IMR-90 (cell line): Measurements from ENCODE around the gene TPCN1. TPM values are rescaled to one million over a fixed set of nuclear protein-coding genes. Genes with fewer than 3 reads are reported as not detected.

ENCODE experiments used
- ATAC-seq: fragments of 200-7000 bp; cut with Tn5 transposase; 2 replicates; pipeline ENCODE4 v1.9.1; 2020; ENCODE audit warnings: low read depth, mild to moderate bottlenecking, moderate library complexity
- BruUV-seq: library from RNA; stranded (reverse); fragments of 400-500 nt; replicated peaks from 2 replicates; lab custom pipeline; 2021; lab: Mats Ljungman, UMichigan
- CTCF ChIA-PET: fragments of 300-600 bp; formaldehyde crosslinking; extraction: SDS; loops from one replicate; lab custom pipeline; 2021; ENCODE audit warnings: antibody characterized with exemption; lab: Yijun Ruan, JAX
- POLR2A ChIA-PET: fragments of 300-600 bp; sonication (Branson Sonifier 250); formaldehyde crosslinking; loops from one replicate; lab custom pipeline; 2022; ENCODE audit warnings: antibody characterized with exemption; ENCODE audit not compliant: unreplicated experiment; lab: Charles Lee
- DNase-seq: peaks from one replicate; pipeline ENCODE4 v3.0.0; 2013
- H2AFZ ChIP-seq: replicated peaks from 2 replicates; pipeline ENCODE3; 2013; ENCODE audit warnings: low read length, mild to moderate bottlenecking; ENCODE audit not compliant: poor library complexity
- H2AK5ac ChIP-seq: 2 replicates; pipeline ENCODE4 v1.6.1; 2013; ENCODE audit warnings: low read depth, low read length, inconsistent platforms
- H2AK9ac ChIP-seq: replicated peaks from 2 replicates; pipeline ENCODE3; 2013; ENCODE audit warnings: mild to moderate bottlenecking, low read depth, low read length, moderate library complexity; ENCODE audit not compliant: poor library complexity
- H2BK120ac ChIP-seq: 2 replicates; pipeline ENCODE4 v1.6.1; 2013; ENCODE audit warnings: low read depth, low read length, inconsistent platforms
- H2BK15ac ChIP-seq: 3 replicates; pipeline ENCODE4 v1.6.1; 2013; ENCODE audit warnings: low read depth, low read length, inconsistent platforms
- H2BK20ac ChIP-seq: 2 replicates; pipeline ENCODE4 v1.6.1; 2013; ENCODE audit warnings: low read depth, mild to moderate bottlenecking, inconsistent platforms, low read length, moderate library complexity
- H2BK5ac ChIP-seq: 2 replicates; pipeline ENCODE4 v1.6.1; 2013; ENCODE audit warnings: mild to moderate bottlenecking, low read depth, low read length, inconsistent platforms; ENCODE audit not compliant: poor library complexity, severe bottlenecking
- H3K14ac ChIP-seq: replicated peaks from 2 replicates; pipeline ENCODE4 v1.6.1; 2013; ENCODE audit warnings: low read depth, low read length, inconsistent platforms
- H3K18ac ChIP-seq: 2 replicates; pipeline ENCODE4 v1.6.1; 2013; ENCODE audit warnings: low read depth, low read length, control low read depth
- H3K23ac ChIP-seq: 2 replicates; pipeline ENCODE4 v1.6.1; 2013; ENCODE audit warnings: low read depth, low read length, inconsistent platforms
- H3K27ac ChIP-seq: 2 replicates; pipeline ENCODE4 v1.5.1; 2013; ENCODE audit warnings: mild to moderate bottlenecking, control low read depth, low read length; ENCODE audit not compliant: insufficient read depth
- H3K27me3 ChIP-seq: 2 replicates; pipeline ENCODE4 v1.6.1; 2013; ENCODE audit warnings: low read length; ENCODE audit not compliant: control insufficient read depth, insufficient read depth
- H3K36me3 ChIP-seq: 2 replicates; pipeline ENCODE4 v1.6.1; 2013; ENCODE audit warnings: low read length, mixed read lengths; ENCODE audit not compliant: control insufficient read depth, insufficient read depth
- H3K4ac ChIP-seq: 2 replicates; pipeline ENCODE4 v1.6.1; 2013; ENCODE audit warnings: low read depth, low read length, inconsistent platforms
- H3K4me1 ChIP-seq: 2 replicates; pipeline ENCODE4 v1.6.1; 2013; ENCODE audit warnings: low read length, mixed read lengths; ENCODE audit not compliant: control insufficient read depth, insufficient read depth
- H3K4me2 ChIP-seq: 2 replicates; pipeline ENCODE4 v1.6.1; 2013; ENCODE audit warnings: low read depth, mild to moderate bottlenecking, control low read depth, low read length, moderate library complexity
- H3K4me3 ChIP-seq: 2 replicates; pipeline ENCODE4 v1.5.1; 2013; ENCODE audit warnings: low read depth, mild to moderate bottlenecking, control low read depth, low read length, moderate library complexity; ENCODE audit not compliant: insufficient read depth
- H3K56ac ChIP-seq: 2 replicates; pipeline ENCODE4 v1.6.1; 2013; ENCODE audit warnings: low read length, inconsistent platforms; ENCODE audit not compliant: insufficient read depth; ENCODE audit errors: extremely low read depth
- H3K79me1 ChIP-seq, 2 experiments: 2 replicates each; pipeline ENCODE4 v1.6.1; 2013; ENCODE audit warnings: low read length in 2 of 2, inconsistent platforms in 1 of 2, low read depth in 1 of 2
- H3K9ac ChIP-seq: 2 replicates; pipeline ENCODE4 v1.6.1; 2013; ENCODE audit warnings: low read depth, low read length, control low read depth
- H3K9me1 ChIP-seq: 2 replicates; pipeline ENCODE4 v1.6.1; 2013; ENCODE audit warnings: low read length, inconsistent platforms; ENCODE audit not compliant: insufficient read depth
- H3K9me3 ChIP-seq: 2 replicates; pipeline ENCODE4 v1.6.1; 2013; ENCODE audit warnings: low read length; ENCODE audit not compliant: control insufficient read depth, insufficient read depth
- H4K20me1 ChIP-seq: 2 replicates; pipeline ENCODE4 v1.6.1; 2013; ENCODE audit warnings: low read length, inconsistent platforms; ENCODE audit not compliant: insufficient read depth
- H4K5ac ChIP-seq: 2 replicates; pipeline ENCODE4 v1.6.1; 2013; ENCODE audit warnings: mild to moderate bottlenecking, low read depth, low read length, control low read depth
- H4K8ac ChIP-seq, 2 experiments: 2 replicates each; pipeline ENCODE4 v1.6.1; 2013; ENCODE audit warnings: low read depth in 2 of 2, low read length in 2 of 2, control low read depth in 1 of 2, inconsistent platforms in 1 of 2
- H4K91ac ChIP-seq: 2 replicates; pipeline ENCODE4 v1.6.1; 2013; ENCODE audit warnings: low read depth, low read length, inconsistent platforms; ENCODE audit not compliant: insufficient read depth
- RAD21 ChIP-seq: IDR thresholded peaks from 2 replicates; pipeline ENCODE4 v1.6.1; 2012; ENCODE audit warnings: low read length, improper control_type of control experiment
- SMC3 ChIP-seq: fragments of 150-350 bp; IDR thresholded peaks from 2 replicates; pipeline ENCODE4 v1.6.1; 2016; ENCODE audit warnings: low read depth, mild to moderate bottlenecking, antibody characterized with exemption, low read length, moderate library complexity
- WGBS, 2 experiments: methylation state at CpG; one replicate each; pipeline versions ENCODE4 v1.1.5 to v1.1.7; 2013; ENCODE audit warnings: missing lambda C conversion rate in 2 of 2; ENCODE audit not compliant: insufficient read length in 1 of 2; ENCODE audit errors: extremely low coverage in 2 of 2; 5-methylcytosine and 5-hydroxymethylcytosine counted together
- dilution Hi-C: fragments of 300-500 bp; cut with HindIII; formaldehyde crosslinking; loops from one replicate; pipeline ENCODE4 v1.14.3; 2018; ENCODE audit warnings: low sequenced_read_pairs; ENCODE audit not compliant: unreplicated experiment
- in situ Hi-C: fragments of 300-500 bp; cut with MboI; formaldehyde crosslinking; loops from 3 replicates; pipeline ENCODE4 v1.14.3; 2019; ENCODE audit warnings: low sequenced_read_pairs, inconsistent platforms, mixed read lengths
- intact Hi-C: fragments of 100-400 bp; cut with micrococcal nuclease; formaldehyde crosslinking; loops from 2 replicates; pipeline ENCODE4 v1.10.0; 2022
- polyA plus RNA-seq, 3 experiments: library from polyadenylated mRNA; depleted of rRNA; stranded (reverse); fragments of >200 nt; gene quantifications; 2 replicates each; pipeline ENCODE4 v1.2.3, GENCODE V29; 2012; ENCODE audit warnings: low replicate concordance in 1 of 3
- total RNA-seq: library from RNA; depleted of rRNA; stranded (reverse); fragments of >200 nt; gene quantifications from 2 replicates; pipeline ENCODE4 v1.2.3, GENCODE V29; 2012
- TF ChIP-seq, protein P1 (sequence below): fragments of 150-350 bp; IDR thresholded peaks from 2 replicates; pipeline ENCODE4 v1.6.1; 2016; ENCODE audit warnings: low read depth, mild to moderate bottlenecking, low read length, moderate library complexity, borderline replicate concordance

TPCN1 gene
- total and polyA plus RNA-seq, 2 of the 4 experiments (the other 2 are of a cell fraction) = 2.0 to 13.2 TPM

- dilution Hi-C loops = no loop called here
- TF ChIP-seq SMC3 (no peak), RAD21 (no peak)
- TF ChIP-seq, protein P1, sequence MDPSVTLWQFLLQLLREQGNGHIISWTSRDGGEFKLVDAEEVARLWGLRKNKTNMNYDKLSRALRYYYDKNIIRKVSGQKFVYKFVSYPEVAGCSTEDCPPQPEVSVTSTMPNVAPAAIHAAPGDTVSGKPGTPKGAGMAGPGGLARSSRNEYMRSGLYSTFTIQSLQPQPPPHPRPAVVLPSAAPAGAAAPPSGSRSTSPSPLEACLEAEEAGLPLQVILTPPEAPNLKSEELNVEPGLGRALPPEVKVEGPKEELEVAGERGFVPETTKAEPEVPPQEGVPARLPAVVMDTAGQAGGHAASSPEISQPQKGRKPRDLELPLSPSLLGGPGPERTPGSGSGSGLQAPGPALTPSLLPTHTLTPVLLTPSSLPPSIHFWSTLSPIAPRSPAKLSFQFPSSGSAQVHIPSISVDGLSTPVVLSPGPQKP = no peak
- intact Hi-C loops = no loop called here
- H3K4me2 ChIP-seq = no peak overlapping the region
- H3K9me1 ChIP-seq = no peaks in the 10 kb centered on the region
- H3K14ac ChIP-seq = no peak overlapping the region
- peaks cover 8% of the 10 kb centered on the region for H3K9me3 ChIP-seq
- POLR2A ChIA-PET = no interaction called here
- no peak overlapping the region for H3K27ac ChIP-seq
- no peak overlapping the region for H4K91ac ChIP-seq
- 100% methylated on average over 1 of the region's 4 CpGs; no CpG with 5 or more reads in 1 of the 2 experiments for WGBS, 2 experiments
- no peak for ATAC-seq
- no peak overlapping the region for H3K23ac ChIP-seq
- H3K27me3 ChIP-seq = no peaks in the 10 kb centered on the region
- no peak overlapping the region for H2BK20ac ChIP-seq
- H3K9ac ChIP-seq = no peak overlapping the region
- H3K36me3 ChIP-seq = peaks cover 40% of the 10 kb centered on the region
- DNase-seq = peak; percentile 15
- H3K4me1 ChIP-seq = no peaks in the 10 kb centered on the region
- in situ Hi-C loops = loop anchor here (25.0 kb wide), 1 partner anchor 1232 kb away; the partner anchor contains the start of gene TBX5
- no peak overlapping the region for H3K4ac ChIP-seq
- no TSS peak for BruUV-seq
- no peak overlapping the region for H3K4me3 ChIP-seq
- no peak overlapping the region for H4K5ac ChIP-seq
- H2BK15ac ChIP-seq = no peak overlapping the region
- H2BK120ac ChIP-seq = no peak overlapping the region
- H3K56ac ChIP-seq = no peak overlapping the region
- no peak overlapping the region for H2AFZ ChIP-seq
- no peaks in the 10 kb centered on the region; the same call in 1 of the 2 replicates for H4K20me1 ChIP-seq
- CTCF ChIA-PET = no interaction called here
- no peak overlapping the region for H2BK5ac ChIP-seq
- H4K8ac ChIP-seq = no peak overlapping the region
- H3K18ac ChIP-seq = no peak overlapping the region
- no peak overlapping the region for H2AK5ac ChIP-seq
- peaks cover 19 to 40% of the 10 kb centered on the region in 2 experiments for H3K79me1 ChIP-seq
- H2AK9ac ChIP-seq = peak overlapping the region; percentile 15
Measured at GRCh38 chr12:113180333-113180732, 40.9 kb upstream of the TPCN1 start.
